ENCODE results near the gene ABHD17C.

ABHD17C gene

DNA sequence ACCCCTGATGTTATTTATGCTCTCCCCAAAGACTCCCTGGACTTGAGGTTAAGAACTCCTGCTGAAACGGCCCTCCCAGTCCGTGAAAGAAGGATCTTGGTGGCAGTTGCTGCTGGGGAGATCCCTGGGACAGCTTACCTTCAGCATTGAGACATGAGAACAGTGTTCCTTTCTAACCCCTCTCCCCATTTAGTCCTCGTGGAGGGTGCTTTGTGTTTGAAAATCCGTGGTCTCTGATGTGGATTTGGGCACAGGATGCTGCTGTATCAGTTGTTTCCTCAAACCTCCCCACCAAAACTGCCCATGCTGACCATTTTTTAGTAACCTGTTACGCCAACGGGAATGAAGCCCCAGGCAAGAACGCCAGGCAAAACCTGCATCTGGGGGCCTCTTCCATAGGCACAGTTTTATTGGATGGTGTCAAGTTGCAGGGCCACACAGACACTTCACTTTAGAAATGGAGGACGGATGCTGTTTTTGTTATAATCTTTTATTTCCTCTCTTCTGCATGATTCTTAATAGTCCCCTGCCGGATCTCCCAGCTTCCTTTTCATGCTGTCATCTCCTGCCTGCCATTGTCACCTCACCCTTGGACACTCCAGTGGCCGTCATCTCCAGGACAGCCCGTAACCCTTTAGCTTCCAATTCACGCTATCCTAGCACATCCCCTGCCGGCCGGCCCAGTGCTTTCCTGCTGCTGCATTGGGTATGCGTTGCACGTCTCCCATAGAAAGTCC lies 52.4 kb downstream of the ABHD17C start:
- no peak for TF ChIP-seq POLR2AphosphoS5 (IDR thresholded peaks at IDR 0.05; ENCODE audit: low read depth)
- TF ChIP-seq, protein P1, sequence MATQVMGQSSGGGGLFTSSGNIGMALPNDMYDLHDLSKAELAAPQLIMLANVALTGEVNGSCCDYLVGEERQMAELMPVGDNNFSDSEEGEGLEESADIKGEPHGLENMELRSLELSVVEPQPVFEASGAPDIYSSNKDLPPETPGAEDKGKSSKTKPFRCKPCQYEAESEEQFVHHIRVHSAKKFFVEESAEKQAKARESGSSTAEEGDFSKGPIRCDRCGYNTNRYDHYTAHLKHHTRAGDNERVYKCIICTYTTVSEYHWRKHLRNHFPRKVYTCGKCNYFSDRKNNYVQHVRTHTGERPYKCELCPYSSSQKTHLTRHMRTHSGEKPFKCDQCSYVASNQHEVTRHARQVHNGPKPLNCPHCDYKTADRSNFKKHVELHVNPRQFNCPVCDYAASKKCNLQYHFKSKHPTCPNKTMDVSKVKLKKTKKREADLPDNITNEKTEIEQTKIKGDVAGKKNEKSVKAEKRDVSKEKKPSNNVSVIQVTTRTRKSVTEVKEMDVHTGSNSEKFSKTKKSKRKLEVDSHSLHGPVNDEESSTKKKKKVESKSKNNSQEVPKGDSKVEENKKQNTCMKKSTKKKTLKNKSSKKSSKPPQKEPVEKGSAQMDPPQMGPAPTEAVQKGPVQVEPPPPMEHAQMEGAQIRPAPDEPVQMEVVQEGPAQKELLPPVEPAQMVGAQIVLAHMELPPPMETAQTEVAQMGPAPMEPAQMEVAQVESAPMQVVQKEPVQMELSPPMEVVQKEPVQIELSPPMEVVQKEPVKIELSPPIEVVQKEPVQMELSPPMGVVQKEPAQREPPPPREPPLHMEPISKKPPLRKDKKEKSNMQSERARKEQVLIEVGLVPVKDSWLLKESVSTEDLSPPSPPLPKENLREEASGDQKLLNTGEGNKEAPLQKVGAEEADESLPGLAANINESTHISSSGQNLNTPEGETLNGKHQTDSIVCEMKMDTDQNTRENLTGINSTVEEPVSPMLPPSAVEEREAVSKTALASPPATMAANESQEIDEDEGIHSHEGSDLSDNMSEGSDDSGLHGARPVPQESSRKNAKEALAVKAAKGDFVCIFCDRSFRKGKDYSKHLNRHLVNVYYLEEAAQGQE (IDR thresholded peaks at IDR 0.05; ENCODE audit: insufficient replicate concordance, low read depth), result no peak
- TF ChIP-seq GABPA (IDR thresholded peaks at IDR 0.05; ENCODE audit: low read depth), result no peak
- TF ChIP-seq SPI1 (IDR thresholded peaks at IDR 0.05; ENCODE audit: borderline replicate concordance, low read depth), result no peak
- TF ChIP-seq, protein P2, sequence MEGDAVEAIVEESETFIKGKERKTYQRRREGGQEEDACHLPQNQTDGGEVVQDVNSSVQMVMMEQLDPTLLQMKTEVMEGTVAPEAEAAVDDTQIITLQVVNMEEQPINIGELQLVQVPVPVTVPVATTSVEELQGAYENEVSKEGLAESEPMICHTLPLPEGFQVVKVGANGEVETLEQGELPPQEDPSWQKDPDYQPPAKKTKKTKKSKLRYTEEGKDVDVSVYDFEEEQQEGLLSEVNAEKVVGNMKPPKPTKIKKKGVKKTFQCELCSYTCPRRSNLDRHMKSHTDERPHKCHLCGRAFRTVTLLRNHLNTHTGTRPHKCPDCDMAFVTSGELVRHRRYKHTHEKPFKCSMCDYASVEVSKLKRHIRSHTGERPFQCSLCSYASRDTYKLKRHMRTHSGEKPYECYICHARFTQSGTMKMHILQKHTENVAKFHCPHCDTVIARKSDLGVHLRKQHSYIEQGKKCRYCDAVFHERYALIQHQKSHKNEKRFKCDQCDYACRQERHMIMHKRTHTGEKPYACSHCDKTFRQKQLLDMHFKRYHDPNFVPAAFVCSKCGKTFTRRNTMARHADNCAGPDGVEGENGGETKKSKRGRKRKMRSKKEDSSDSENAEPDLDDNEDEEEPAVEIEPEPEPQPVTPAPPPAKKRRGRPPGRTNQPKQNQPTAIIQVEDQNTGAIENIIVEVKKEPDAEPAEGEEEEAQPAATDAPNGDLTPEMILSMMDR (IDR thresholded peaks at IDR 0.05; ENCODE audit: insufficient read depth, low read length), result no peak
- Histone ChIP-seq H3K27me3 (ENCODE audit: insufficient read depth, poor library complexity, severe bottlenecking) (no peaks in the 10 kb centered on the region), H3K27ac (replicated peaks) (no peak overlapping the region), H3K4me3 (replicated peaks; ENCODE audit: insufficient read depth, low read length) (no peak overlapping the region)
- DNase-seq (ENCODE audit: low read depth in 1 of 2, low spot score in 1 of 2), result no peak

- TF ChIP-seq SPI1 (IDR thresholded peaks at IDR 0.05; ENCODE audit: borderline replicate concordance, low read depth) (no peak), POLR2AphosphoS5 (IDR thresholded peaks at IDR 0.05; ENCODE audit: low read depth) (no peak), GABPA (IDR thresholded peaks at IDR 0.05; ENCODE audit: low read depth) (no peak)
- TF ChIP-seq, protein P1 (IDR thresholded peaks at IDR 0.05; ENCODE audit: insufficient replicate concordance, low read depth), result no peak
- TF ChIP-seq, protein P2 (IDR thresholded peaks at IDR 0.05; ENCODE audit: insufficient read depth, low read length), result no peak
- H3K27ac ChIP-seq (replicated peaks), result no peak overlapping the region
- DNase-seq (ENCODE audit: low read depth in 1 of 2, low spot score in 1 of 2), result no peak
These were observed 54.5 kb downstream of the ABHD17C start for GRCh38 chr15:80749589-80749988.

GRCh38 chr15:80750575-80750974 lies 55.5 kb downstream of the ABHD17C start:
- Histone ChIP-seq H3K4me3 (replicated peaks; ENCODE audit: insufficient read depth, low read length) (no peak overlapping the region), H3K27ac (replicated peaks) (no peak overlapping the region)

More at GRCh38 chr15:80749589-80749988, 54.5 kb downstream of the ABHD17C start:
- no peak overlapping the region for H3K4me3 ChIP-seq (replicated peaks; ENCODE audit: insufficient read depth, low read length)
- no peaks in the 10 kb centered on the region for H3K27me3 ChIP-seq (ENCODE audit: insufficient read depth, poor library complexity, severe bottlenecking)

More at GRCh38 chr15:80750575-80750974, 55.5 kb downstream of the ABHD17C start:
- no peak for DNase-seq (ENCODE audit: low read depth in 1 of 2, low spot score in 1 of 2)
- no peaks in the 10 kb centered on the region for H3K27me3 ChIP-seq (ENCODE audit: insufficient read depth, poor library complexity, severe bottlenecking)
- no peak for TF ChIP-seq SPI1 (IDR thresholded peaks at IDR 0.05; ENCODE audit: borderline replicate concordance, low read depth)
- no peak for TF ChIP-seq GABPA (IDR thresholded peaks at IDR 0.05; ENCODE audit: low read depth)
- TF ChIP-seq POLR2AphosphoS5 (IDR thresholded peaks at IDR 0.05; ENCODE audit: low read depth), result no peak
- TF ChIP-seq, protein P1 (IDR thresholded peaks at IDR 0.05; ENCODE audit: insufficient replicate concordance, low read depth), result no peak
- TF ChIP-seq, protein P2 (IDR thresholded peaks at IDR 0.05; ENCODE audit: insufficient read depth, low read length), result no peak
